ENCODE data around the gene MTCL1. TPM values are rescaled to one million over a fixed set of nuclear protein-coding genes. Genes with fewer than 3 reads are reported as not detected.

MTCL1 gene
- total and polyA plus RNA-seq, 4 donors = 1.3 to 12.4 (median 3.7) TPM

GRCh38 chr18:8863427-8863826, 158.1 kb downstream of the MTCL1 start:
- Histone ChIP-seq H3K4me1 (ENCODE audit: control insufficient read depth in 5 of 5, insufficient read depth in 5 of 5, low read length in 5 of 5) (no peaks in the 10 kb centered on the region), H3K36me3 (ENCODE audit: control insufficient read depth in 4 of 4, insufficient read depth in 4 of 4, low read length in 4 of 4) (no peaks in the 10 kb centered on the region), H3K9ac (ENCODE audit: insufficient read depth in 1 of 2, low read length in 2 of 2) (no peak overlapping the region), H3K9me3 (ENCODE audit: control insufficient read depth in 4 of 4, insufficient read depth in 3 of 4, low read length in 3 of 4) (no peaks in the 10 kb centered on the region), H3K4me3 (no peak overlapping the region), H3K27ac (ENCODE audit: low read depth in 1 of 2, low read length in 1 of 2) (no peak overlapping the region), H3K27me3 (ENCODE audit: control insufficient read depth in 3 of 3, insufficient read depth in 3 of 3, low read length in 2 of 3) (no peaks in the 10 kb centered on the region)
- ATAC-seq (ENCODE audit: insufficient read depth, low FRiP score) = no peak
- DNase-seq = no peak
- WGBS, 2 donors = 84 to 88% methylated on average over 3 of the region's 3 CpGs
- no peak for TF ChIP-seq CTCF (IDR thresholded peaks at IDR 0.05; ENCODE audit: control extremely low read depth, extremely low read depth)

- H3K4me1 ChIP-seq (ENCODE audit: control insufficient read depth in 5 of 5, insufficient read depth in 5 of 5, low read length in 5 of 5) = no peaks in the 10 kb centered on the region
- 88 to 89% methylated on average over 4 of the region's 4 CpGs for WGBS, 2 donors
These were observed 160.6 kb downstream of the MTCL1 start for GRCh38 chr18:8865934-8866333.

GRCh38 chr18:8866679-8867078, 161.3 kb downstream of the MTCL1 start:
- no peaks in the 10 kb centered on the region for H3K36me3 ChIP-seq (ENCODE audit: control insufficient read depth in 4 of 4, insufficient read depth in 4 of 4, low read length in 4 of 4)
- H3K27me3 ChIP-seq (ENCODE audit: control insufficient read depth in 3 of 3, insufficient read depth in 3 of 3, low read length in 2 of 3) = no peaks in the 10 kb centered on the region
- no peak overlapping the region for H3K9ac ChIP-seq (ENCODE audit: insufficient read depth in 1 of 2, low read length in 2 of 2)
- no peak for TF ChIP-seq CTCF (IDR thresholded peaks at IDR 0.05; ENCODE audit: control extremely low read depth, extremely low read depth)
- WGBS, 2 donors = 84% methylated on average over 1 of the region's 1 CpG
- no peaks in the 10 kb centered on the region for H3K4me1 ChIP-seq (ENCODE audit: control insufficient read depth in 5 of 5, insufficient read depth in 5 of 5, low read length in 5 of 5)
- DNase-seq (no peak), ATAC-seq (ENCODE audit: insufficient read depth, low FRiP score) (no peak)
- no peak overlapping the region for H3K4me3 ChIP-seq
- no peak overlapping the region for H3K27ac ChIP-seq (ENCODE audit: low read depth in 1 of 2, low read length in 1 of 2)
- peaks cover 0 to 3% (median 0%) of the 10 kb centered on the region in 4 donors for H3K9me3 ChIP-seq (ENCODE audit: control insufficient read depth in 4 of 4, insufficient read depth in 3 of 4, low read length in 3 of 4)

More at GRCh38 chr18:8865934-8866333, 160.6 kb downstream of the MTCL1 start:
- no peak for DNase-seq
- no peak overlapping the region for H3K9ac ChIP-seq (ENCODE audit: insufficient read depth in 1 of 2, low read length in 2 of 2)
- H3K4me3 ChIP-seq = no peak overlapping the region
- no peaks in the 10 kb centered on the region for H3K27me3 ChIP-seq (ENCODE audit: control insufficient read depth in 3 of 3, insufficient read depth in 3 of 3, low read length in 2 of 3)
- peaks cover 0 to 3% (median 0%) of the 10 kb centered on the region in 4 donors for H3K9me3 ChIP-seq (ENCODE audit: control insufficient read depth in 4 of 4, insufficient read depth in 3 of 4, low read length in 3 of 4)
- no peak for TF ChIP-seq CTCF (IDR thresholded peaks at IDR 0.05; ENCODE audit: control extremely low read depth, extremely low read depth)
- ATAC-seq (ENCODE audit: insufficient read depth, low FRiP score) = no peak
- no peak overlapping the region for H3K27ac ChIP-seq (ENCODE audit: low read depth in 1 of 2, low read length in 1 of 2)
- H3K36me3 ChIP-seq (ENCODE audit: control insufficient read depth in 4 of 4, insufficient read depth in 4 of 4, low read length in 4 of 4) = no peaks in the 10 kb centered on the region

GRCh38 chr18:8868276-8868675, 162.9 kb downstream of the MTCL1 start:
- Histone ChIP-seq H3K36me3 (ENCODE audit: control insufficient read depth in 4 of 4, insufficient read depth in 4 of 4, low read length in 4 of 4) (no peaks in the 10 kb centered on the region), H3K27me3 (ENCODE audit: control insufficient read depth in 3 of 3, insufficient read depth in 3 of 3, low read length in 2 of 3) (no peaks in the 10 kb centered on the region), H3K4me3 (no peak overlapping the region), H3K9ac (ENCODE audit: insufficient read depth in 1 of 2, low read length in 2 of 2) (no peak overlapping the region), H3K27ac (ENCODE audit: low read depth in 1 of 2, low read length in 1 of 2) (no peak overlapping the region), H3K4me1 (ENCODE audit: control insufficient read depth in 5 of 5, insufficient read depth in 5 of 5, low read length in 5 of 5) (no peaks in the 10 kb centered on the region), H3K9me3 (ENCODE audit: control insufficient read depth in 4 of 4, insufficient read depth in 3 of 4, low read length in 3 of 4) (peaks cover 0 to 3% (median 0%) of the 10 kb centered on the region in 4 donors)
- DNase-seq (no peak), ATAC-seq (ENCODE audit: insufficient read depth, low FRiP score) (no peak)
- TF ChIP-seq CTCF (IDR thresholded peaks at IDR 0.05; ENCODE audit: control extremely low read depth, extremely low read depth) = no peak
- 76 to 91% methylated on average over 4 of the region's 4 CpGs for WGBS, 2 donors

All from lung (tissue), 12 donors.